MG63 (cell line): Measurements from ENCODE around the gene NMBR. TPM values are rescaled to one million over a fixed set of nuclear protein-coding genes. Genes with fewer than 3 reads are reported as not detected.
"Not testable (repeated sequence)": the region's sequence is repeated elsewhere in the genome, so short reads cannot be mapped to it uniquely, and the experiment has no call there.

Source experiments
- DNase-seq: peaks from one replicate; pipeline ENCODE4 v3.0.0-alpha.2; 2020
- H3K27me3 ChIP-seq: fragments of 250-450 bp; sonication (Bioruptor Pico); 2 replicates; pipeline ENCODE4 v1.5.1; 2020; ENCODE audit warnings: mild to moderate bottlenecking, moderate library complexity
- H3K36me3 ChIP-seq: fragments of 250-450 bp; sonication (Bioruptor Pico); 2 replicates; pipeline ENCODE4 v1.5.1; 2020; ENCODE audit warnings: mild to moderate bottlenecking, moderate library complexity
- H3K4me3 ChIP-seq: fragments of 250-450 bp; sonication (Bioruptor Pico); 2 replicates; pipeline ENCODE4 v1.5.1; 2020; ENCODE audit warnings: mild to moderate bottlenecking, moderate library complexity
- H3K9me3 ChIP-seq: fragments of 250-450 bp; sonication (Bioruptor Pico); 2 replicates; pipeline ENCODE4 v1.5.1; 2020; ENCODE audit warnings: mild to moderate bottlenecking, moderate library complexity
- total RNA-seq: library from RNA; depleted of rRNA; stranded (reverse); fragments of >200 nt; shearing (Covaris generic); gene quantifications from 2 replicates; pipeline ENCODE4 v1.2.3, GENCODE V29; 2014; ENCODE audit warnings: low replicate concordance

NMBR gene
- total RNA-seq, 1 experiment from 2014 or later, result not detected

DNA sequence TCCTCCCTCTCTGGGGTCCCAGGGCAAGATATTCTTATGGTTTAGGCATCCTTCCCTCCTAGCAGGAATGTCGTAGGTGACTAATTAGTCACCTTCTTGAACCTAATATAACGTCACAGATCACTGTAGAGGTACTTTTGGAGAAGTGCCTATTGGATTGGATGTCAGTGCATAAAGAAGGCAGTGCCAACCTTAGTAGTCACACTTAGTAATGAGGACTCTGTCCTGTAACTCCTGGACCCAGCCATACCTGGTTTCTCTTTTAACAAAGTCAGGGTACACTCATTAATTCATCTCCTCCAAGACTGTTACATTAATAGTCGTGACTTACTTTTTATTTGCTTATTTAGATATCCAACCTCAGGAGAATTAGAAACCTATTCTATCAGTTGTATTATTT is 20.1 kb upstream of the NMBR start:
- DNase-seq, result no peak
- Histone ChIP-seq H3K9me3 (no peaks in the 10 kb centered on the region), H3K36me3 (peaks cover 30% of the 10 kb centered on the region), H3K4me3 (no peak overlapping the region), H3K27me3 (no peaks in the 10 kb centered on the region)

DNA sequence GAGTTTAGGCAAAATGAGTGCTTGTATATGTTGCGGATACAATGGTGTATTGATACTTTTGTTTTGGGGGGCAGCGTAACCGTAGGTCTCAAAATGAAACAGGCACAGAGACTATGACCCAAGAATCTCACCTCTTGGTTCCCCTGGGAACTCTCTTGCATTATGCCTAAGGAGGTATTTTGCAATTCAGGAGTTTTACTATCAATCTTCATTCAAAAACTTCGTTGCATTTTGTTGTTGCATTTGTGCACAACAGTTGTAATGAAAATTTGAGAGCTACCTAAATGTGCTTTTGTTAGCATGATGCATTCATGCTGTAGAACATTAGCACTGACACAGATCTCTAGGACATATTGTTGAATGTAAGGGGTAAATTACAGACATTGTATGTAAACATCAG is 18.3 kb upstream of the NMBR start:
- DNase-seq, result no peak
- no peaks in the 10 kb centered on the region for H3K27me3 ChIP-seq
- H3K4me3 ChIP-seq, result no peak overlapping the region
- H3K9me3 ChIP-seq, result no peaks in the 10 kb centered on the region
- H3K36me3 ChIP-seq, result peaks cover 17% of the 10 kb centered on the region

DNA sequence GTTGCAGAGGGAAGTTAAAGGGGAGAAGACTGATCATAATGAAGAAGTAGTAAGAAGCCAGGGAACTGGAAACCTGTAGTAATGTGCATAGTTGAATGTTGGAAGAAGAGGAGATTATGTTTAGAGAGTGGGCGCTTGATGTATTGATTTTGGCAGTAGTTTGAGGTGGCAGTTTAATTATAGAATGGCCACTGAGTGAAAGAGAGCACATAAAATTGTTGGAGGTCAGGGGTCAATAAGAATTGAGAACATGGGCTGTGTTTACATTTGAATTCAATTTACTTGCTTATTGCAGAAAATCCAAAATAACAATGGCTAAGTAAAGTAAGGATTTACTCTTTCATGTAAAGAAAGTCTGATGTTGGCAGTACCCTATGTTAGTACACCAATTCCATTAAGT is 15.9 kb upstream of the NMBR start:
- H3K27me3 ChIP-seq, result no peaks in the 10 kb centered on the region
- no peak overlapping the region for H3K4me3 ChIP-seq
- peaks cover 17% of the 10 kb centered on the region for H3K36me3 ChIP-seq
- no peak for DNase-seq
- H3K9me3 ChIP-seq, result no peaks in the 10 kb centered on the region

DNA sequence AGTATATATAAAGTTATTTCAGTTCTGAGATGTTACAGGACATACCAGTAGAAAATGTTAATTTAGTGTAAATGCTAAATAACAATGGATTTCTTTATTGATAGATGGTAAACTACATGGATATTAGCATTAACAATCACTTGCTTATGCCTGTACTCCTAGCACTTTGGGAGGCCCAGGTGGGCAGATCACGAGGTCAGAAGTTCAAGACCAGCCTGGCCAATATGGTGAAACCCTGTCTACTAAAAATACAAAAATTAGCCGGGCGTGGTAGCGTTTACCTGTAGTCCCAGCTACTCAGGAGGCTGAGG is 9.8 kb upstream of the NMBR start:
- DNase-seq, result not testable (repeated sequence)

DNA sequence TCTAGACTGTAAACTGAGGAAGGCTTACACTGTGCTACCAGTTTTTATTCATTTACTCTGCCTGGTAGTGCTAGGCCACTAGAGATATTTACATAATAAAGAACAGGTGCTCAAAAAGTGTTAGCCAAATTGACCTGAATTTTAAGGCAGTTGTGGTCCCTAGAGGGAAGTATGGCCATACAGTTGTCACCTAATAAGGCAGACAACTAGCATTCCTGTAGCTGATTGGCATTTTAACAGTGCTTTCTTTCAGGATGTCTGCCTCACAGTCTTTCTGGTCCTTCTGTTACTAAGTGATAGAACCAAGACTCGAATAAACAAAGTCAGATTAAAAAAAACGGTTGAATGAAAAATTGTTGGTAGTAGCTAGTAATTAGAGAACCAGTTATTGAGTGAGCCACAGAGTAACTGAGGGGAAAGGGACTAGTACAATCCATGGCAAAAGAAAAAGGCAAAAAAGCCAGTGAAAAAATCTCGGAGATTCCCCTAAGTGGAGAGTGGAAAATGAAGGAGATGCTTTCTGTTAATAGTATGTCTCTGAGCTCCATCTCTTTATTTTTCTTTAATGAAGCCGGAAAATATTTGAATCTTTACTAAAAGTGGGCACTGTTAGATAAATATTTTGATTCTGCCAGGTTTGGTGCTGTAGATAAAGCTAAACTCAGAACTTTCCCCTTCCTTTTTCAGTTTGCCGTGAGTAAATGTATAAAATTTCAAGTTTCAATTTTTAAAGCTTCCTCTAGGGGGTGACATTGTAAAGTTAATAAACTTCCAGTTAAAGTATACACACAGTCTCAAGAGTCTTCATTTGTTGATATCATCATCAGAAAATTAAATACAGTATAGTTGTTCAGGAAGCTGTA is 9.2 kb upstream of the NMBR start:
- Histone ChIP-seq H3K4me3 (no peak overlapping the region), H3K36me3 (peaks cover 5% of the 10 kb centered on the region), H3K9me3 (no peaks in the 10 kb centered on the region), H3K27me3 (no peaks in the 10 kb centered on the region)
- no peak for DNase-seq

More for the DNA sequence above, 9.8 kb upstream of the NMBR start:
- not testable (repeated sequence) for H3K4me3 ChIP-seq, H3K27me3 ChIP-seq, H3K36me3 ChIP-seq, H3K9me3 ChIP-seq

DNA sequence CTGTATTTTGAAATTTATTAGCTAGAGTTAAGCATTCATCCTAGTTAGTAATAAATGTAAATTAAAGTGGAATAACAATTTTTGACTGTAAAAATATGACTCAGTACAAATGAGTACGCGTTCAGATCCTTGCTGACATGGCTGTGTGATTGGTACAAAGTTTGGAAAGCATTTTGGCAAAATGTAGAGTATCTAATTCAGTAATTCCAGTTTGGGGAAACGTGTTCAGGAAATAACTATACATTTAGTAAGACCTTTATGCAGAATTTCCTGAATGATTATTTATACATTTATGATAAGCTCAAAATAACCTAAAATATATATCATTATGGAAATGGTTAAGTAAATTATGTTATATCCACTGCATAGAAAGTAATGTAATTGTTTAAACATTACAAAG is 8.2 kb upstream of the NMBR start:
- no peak overlapping the region for H3K4me3 ChIP-seq
- no peaks in the 10 kb centered on the region for H3K9me3 ChIP-seq
- H3K36me3 ChIP-seq, result peaks cover 7% of the 10 kb centered on the region
- no peak for DNase-seq
- no peaks in the 10 kb centered on the region for H3K27me3 ChIP-seq

DNA sequence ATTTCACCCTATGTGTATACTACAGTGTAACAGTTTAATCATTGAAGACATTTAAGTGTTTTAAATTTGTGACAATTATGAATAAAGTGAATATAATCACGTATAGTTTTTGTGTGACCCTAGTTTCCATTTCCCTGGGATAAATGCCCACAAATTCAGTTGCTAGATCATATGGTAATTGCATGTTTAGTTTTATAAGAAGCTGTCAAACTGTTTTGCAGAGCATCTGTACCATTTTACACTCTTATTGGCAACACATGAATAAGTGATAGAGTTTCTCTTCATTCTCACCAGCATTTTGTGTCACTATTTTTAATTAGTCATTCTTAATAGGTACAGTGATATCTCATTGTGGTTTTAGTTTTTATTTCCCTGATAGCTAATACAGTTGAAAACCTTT is 7.4 kb upstream of the NMBR start:
- no peaks in the 10 kb centered on the region for H3K27me3 ChIP-seq
- H3K36me3 ChIP-seq, result peaks cover 8% of the 10 kb centered on the region
- H3K9me3 ChIP-seq, result no peaks in the 10 kb centered on the region
- DNase-seq, result no peak
- H3K4me3 ChIP-seq, result no peak overlapping the region

DNA sequence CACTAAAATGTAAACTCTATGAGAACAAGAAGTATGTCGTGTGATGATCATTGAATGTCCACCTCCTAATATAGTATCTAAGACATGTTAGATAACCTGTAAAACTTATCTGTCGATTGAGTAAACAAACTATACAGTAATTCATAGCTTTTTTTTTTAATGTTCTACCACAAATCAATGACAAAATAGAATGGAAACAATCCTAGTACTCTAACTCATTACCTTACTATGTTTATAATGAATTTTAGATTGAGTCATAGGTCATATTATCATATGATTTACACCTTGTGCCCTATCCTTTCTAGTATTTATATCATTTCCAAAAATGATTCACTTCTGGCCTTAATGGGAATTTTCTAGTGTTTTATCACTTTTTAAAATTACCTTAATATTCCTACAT is 6.3 kb upstream of the NMBR start:
- H3K36me3 ChIP-seq, result peaks cover 7% of the 10 kb centered on the region
- H3K4me3 ChIP-seq, result no peak overlapping the region
- no peak for DNase-seq
- no peaks in the 10 kb centered on the region for H3K9me3 ChIP-seq
- H3K27me3 ChIP-seq, result no peaks in the 10 kb centered on the region

DNA sequence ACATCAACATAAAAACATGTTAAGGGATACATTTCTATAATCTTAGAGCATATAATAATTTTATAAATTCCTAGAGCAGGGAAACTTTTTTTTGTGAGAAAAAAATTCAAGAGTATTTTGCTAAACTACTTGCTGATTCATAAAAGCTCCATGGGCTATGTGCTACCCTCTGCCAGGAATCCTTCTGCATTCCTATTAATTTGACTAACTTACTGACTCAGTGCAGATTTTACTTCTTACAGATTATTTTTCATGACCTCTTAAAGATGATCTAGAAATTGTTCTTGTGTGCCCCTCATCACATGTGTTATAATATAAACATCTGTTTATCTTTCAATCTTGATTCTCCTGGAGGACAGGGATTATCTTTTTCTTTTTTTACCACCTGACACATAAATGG is 5.8 kb upstream of the NMBR start:
- DNase-seq, result peak; percentile 32
- H3K36me3 ChIP-seq, result peaks cover 7% of the 10 kb centered on the region
- no peak overlapping the region for H3K4me3 ChIP-seq
- H3K9me3 ChIP-seq, result no peaks in the 10 kb centered on the region
- no peaks in the 10 kb centered on the region for H3K27me3 ChIP-seq

DNA sequence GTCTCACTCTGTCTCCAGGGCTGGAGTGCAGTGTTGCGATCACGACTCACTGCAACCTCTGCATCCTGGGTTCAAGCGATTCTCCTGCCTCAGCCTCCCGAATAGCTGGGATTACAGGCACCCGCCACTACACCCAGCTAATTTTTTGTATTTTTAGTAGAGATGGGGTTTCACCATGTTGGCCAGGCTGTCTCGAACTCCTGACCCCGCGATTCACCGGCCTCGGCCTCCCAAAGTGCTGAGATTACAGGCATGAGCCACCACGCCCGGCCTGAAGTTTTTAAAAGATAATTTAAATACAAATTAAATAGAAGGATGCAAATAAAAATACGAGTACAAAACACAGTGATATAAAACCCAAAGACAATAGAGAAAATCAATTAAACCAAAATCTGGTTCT is 5.4 kb downstream of the NMBR start:
- H3K9me3 ChIP-seq, DNase-seq, H3K27me3 ChIP-seq, H3K36me3 ChIP-seq, H3K4me3 ChIP-seq: not testable (repeated sequence)

DNA sequence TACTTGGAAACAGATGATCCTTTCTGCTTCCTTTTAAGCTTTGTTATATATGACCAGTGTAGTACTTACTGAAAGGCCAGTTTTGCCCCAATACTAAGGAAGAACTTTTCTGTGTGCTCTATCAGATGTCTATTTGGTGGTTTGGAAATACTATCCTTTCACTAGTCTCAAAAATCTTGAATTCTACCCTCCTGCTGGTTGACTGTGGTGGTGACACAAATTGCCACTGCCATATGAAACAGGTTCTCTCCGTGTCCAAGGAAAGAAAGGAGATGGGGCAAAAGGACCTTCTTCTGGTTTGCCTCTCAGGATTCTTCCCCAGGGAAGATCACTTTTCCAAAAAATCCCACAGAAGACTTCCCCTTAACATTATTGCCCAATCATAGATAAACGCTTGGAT is 8.0 kb downstream of the NMBR start:
- H3K9me3 ChIP-seq, result no peaks in the 10 kb centered on the region
- no peaks in the 10 kb centered on the region for H3K36me3 ChIP-seq
- DNase-seq, result no peak
- no peak overlapping the region for H3K4me3 ChIP-seq
- H3K27me3 ChIP-seq, result no peaks in the 10 kb centered on the region

DNA sequence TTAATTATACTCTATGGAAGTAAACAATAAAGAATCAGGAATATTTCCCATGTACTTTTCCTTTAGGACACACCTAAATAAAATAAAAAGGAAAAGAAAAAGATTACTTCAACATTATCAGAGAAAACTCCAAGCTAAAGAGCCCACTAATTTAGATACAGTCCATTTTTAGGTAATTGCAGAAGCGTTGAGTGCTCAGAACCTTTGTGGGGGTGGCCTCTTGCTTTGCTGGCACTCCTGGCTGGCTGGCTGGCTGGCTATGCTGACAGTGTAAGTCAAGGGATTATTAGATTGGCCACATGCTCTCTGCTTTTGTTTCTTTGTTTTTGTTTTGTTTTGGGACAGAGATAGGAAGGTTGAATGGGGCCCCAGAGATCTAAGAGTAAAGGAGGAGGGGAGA is 14.3 kb downstream of the NMBR start, which contains the start of gene GJE1:
GJE1 (plus strand) TSS at position 301 of the 400 bp plus-strand sequence. CDS start 234 bp downstream, outside the sequence.
- no peak for DNase-seq
- Histone ChIP-seq H3K27me3 (no peaks in the 10 kb centered on the region), H3K9me3 (no peaks in the 10 kb centered on the region), H3K4me3 (no peak within 1 kb of the TSS), H3K36me3 (no peaks in the 10 kb centered on the region)

DNA sequence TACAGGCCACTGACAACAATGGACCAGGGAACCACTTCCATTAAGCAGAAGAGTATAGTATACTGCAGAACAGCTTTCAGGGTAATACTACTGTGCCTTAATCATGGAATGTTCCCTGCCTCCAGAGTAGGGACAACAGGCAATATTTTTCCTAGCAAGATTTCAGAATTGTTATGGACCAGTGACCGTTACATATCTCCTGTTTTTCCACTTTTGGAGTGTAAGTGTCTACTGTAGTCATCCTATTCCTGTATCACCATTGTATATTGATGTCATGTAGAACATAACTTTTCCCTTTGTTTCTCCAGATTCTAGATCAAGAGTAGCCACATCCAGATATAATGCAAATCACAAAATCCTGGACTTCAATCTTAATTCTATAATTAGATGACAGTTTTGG is 16.1 kb downstream of the NMBR start:
- no peak for DNase-seq
- Histone ChIP-seq H3K9me3 (no peaks in the 10 kb centered on the region), H3K4me3 (no peak overlapping the region), H3K27me3 (no peaks in the 10 kb centered on the region), H3K36me3 (no peaks in the 10 kb centered on the region)

DNA sequence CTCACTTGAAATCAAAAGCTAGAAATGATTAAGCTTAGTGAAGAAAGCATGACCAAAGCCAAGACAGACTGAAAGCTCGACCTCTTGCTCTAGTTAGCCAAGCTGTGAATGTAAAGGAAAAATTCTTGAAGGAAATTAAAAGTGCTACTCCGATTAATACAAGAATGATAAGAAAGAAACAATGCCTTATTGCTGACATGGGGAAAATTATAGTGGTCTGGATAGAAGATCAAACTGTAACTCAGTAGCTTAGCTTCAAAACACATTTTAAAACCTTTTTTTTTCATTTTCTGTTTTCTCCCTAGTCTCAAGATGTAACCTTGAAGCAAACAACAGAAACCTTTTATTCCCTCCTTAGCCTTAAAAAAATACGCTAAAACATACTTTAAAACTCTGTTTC is 25.6 kb downstream of the NMBR start:
- Histone ChIP-seq H3K36me3 (no peaks in the 10 kb centered on the region), H3K27me3 (no peaks in the 10 kb centered on the region), H3K4me3 (no peak overlapping the region), H3K9me3 (no peaks in the 10 kb centered on the region)
- no peak for DNase-seq

DNA sequence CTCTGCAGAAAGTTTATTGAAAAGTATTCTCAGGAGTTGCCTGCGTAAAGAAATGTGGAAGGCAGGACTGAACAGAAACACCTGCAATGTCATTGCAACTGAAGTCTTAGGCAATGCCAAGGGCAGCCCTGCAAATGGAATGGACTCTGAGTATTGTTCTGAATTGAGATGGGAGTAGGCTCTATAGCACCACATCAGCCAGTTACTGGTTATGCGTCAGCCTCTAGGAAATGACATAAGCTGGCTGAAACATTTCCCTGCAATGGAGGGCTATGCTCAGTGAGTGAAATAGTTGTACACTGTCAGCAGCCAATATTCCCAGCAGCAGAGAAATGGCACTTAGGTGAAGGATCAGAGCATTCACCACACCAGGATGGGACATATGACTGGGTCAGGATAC is 28.0 kb downstream of the NMBR start:
- no peaks in the 10 kb centered on the region for H3K9me3 ChIP-seq
- H3K27me3 ChIP-seq, result no peaks in the 10 kb centered on the region
- DNase-seq, result no peak
- H3K4me3 ChIP-seq, result no peak overlapping the region
- no peaks in the 10 kb centered on the region for H3K36me3 ChIP-seq

DNA sequence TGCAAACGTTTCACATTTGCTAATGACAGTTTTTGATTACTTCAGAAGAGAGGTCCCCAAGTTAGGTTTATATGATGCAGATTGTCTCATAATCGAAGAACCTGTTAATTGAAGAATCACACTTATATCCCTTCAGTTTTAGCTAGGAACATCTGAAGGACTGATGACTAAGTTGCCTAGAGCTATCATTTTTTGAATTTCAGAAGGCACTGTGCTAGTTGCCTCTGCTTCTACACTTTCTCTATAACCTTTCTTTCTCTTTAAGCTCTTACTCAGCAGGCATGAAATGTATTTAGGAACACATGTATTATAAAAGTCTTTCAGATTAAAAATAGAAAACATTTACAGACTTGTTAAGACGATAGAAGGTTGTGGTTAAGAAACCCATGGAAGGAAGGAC is 28.6 kb downstream of the NMBR start:
- no peaks in the 10 kb centered on the region for H3K27me3 ChIP-seq
- H3K36me3 ChIP-seq, result no peaks in the 10 kb centered on the region
- DNase-seq, result no peak
- no peaks in the 10 kb centered on the region for H3K9me3 ChIP-seq
- H3K4me3 ChIP-seq, result no peak overlapping the region

DNA sequence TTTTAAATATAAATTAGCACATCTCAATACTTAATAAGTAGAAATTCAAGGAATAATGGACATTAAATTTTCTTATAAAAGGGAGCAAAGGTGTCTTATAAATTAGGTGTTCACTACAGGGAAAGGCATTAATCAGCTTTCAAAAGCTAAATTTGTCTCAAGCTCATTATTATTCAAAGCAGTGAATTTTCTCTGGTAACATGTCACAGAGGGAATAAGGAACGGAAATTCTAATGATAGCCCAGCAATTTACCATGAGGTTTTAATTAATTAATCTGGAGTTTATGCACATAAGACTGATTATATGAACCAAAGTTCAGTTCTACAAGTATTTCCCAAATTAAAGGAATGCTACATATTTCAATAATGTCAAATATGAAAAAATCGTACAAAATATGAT is 29.6 kb downstream of the NMBR start:
- H3K4me3 ChIP-seq, result no peak overlapping the region
- H3K9me3 ChIP-seq, result no peaks in the 10 kb centered on the region
- H3K27me3 ChIP-seq, result no peaks in the 10 kb centered on the region
- H3K36me3 ChIP-seq, result no peaks in the 10 kb centered on the region
- no peak for DNase-seq

DNA sequence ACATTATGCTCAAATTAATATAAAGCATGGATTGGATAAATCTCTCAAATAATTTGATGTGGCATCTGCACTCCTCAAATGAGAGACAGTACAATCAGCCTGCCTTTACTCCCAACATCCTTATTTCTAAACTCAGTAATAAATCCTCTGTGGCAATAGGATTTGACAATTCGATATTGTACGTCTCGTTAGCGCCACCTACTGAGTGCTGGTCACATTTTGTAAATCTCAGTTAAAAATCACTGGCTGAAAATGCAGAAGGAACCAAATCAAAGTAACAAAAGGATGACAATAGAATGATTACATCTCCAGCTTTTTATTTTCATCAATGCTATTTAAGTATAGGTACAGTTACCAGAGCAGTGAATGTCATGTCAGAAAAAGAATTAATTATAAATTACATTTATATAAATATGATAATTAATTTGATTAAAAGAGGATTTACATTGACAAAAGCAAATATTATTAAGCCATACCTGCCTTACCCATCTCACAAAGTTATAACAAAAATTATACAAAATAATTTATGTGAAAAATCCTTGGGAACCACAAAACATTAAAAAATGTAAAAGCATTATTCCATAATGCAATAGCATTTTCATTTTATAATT is 34.4 kb downstream of the NMBR start:
- H3K36me3 ChIP-seq, result no peaks in the 10 kb centered on the region
- DNase-seq, result peak; percentile 45
- no peaks in the 10 kb centered on the region for H3K9me3 ChIP-seq
- no peaks in the 10 kb centered on the region for H3K27me3 ChIP-seq
- no peak overlapping the region for H3K4me3 ChIP-seq
